Endothelial cell of umbilical vein (primary cell): Measurements from ENCODE around the gene NKX1-1. TPM values are rescaled to one million over a fixed set of nuclear protein-coding genes. Genes with fewer than 3 reads are reported as not detected.

Experiments
- BruUV-seq: library from RNA; stranded (reverse); fragments of 400-500 nt; replicated peaks from 2 replicates; lab custom pipeline; 2021; lab: Mats Ljungman, UMichigan
- CTCF ChIA-PET: fragments of 300-600, 350-600 bp; sonication (Branson Sonifier 250); formaldehyde crosslinking; loops from one replicate; lab custom pipeline; 2021; ENCODE audit warnings: antibody characterized with exemption, inconsistent platforms; lab: Charles Lee
- POLR2A ChIA-PET: fragments of 300-600, 350-600 bp; sonication (Branson Sonifier 250); formaldehyde crosslinking; loops from one replicate; lab custom pipeline; 2021; ENCODE audit warnings: antibody characterized with exemption, inconsistent platforms; lab: Charles Lee
- DNase-seq: peaks from one replicate; pipeline ENCODE4 v3.0.0-alpha.2; 2011; ENCODE audit warnings: low read depth, low spot score
- FAIRE-seq: peaks from 2 replicates; lab custom pipeline; 2011; peaks lifted over from hg19 to GRCh38; lab: Jason Lieb, UNC
- H2AFZ ChIP-seq: 2 replicates; pipeline ENCODE4 v1.6.0; 2012; ENCODE audit warnings: low read depth, low read length, control low read depth, inconsistent platforms
- H3K27ac ChIP-seq: 2 replicates; pipeline ENCODE4 v1.5.1; 2011; ENCODE audit warnings: low read depth, mild to moderate bottlenecking, control low read depth, low read length, moderate library complexity; ENCODE audit not compliant: insufficient read depth
- H3K27me3 ChIP-seq, 2 experiments: 2 replicates each; pipeline versions ENCODE4 v1.6.0 to v1.6.1; 2011; ENCODE audit warnings: low read length in 2 of 2, mixed read lengths in 1 of 2; ENCODE audit not compliant: control insufficient read depth in 2 of 2, insufficient read depth in 2 of 2
- H3K36me3 ChIP-seq, 2 experiments: 2 replicates in 1 of 2; 3 replicates in 1 of 2; pipeline ENCODE4 v1.5.1; 2011; ENCODE audit warnings: low read length in 2 of 2, mild to moderate bottlenecking in 1 of 2, moderate library complexity in 1 of 2; ENCODE audit not compliant: control insufficient read depth in 2 of 2, insufficient read depth in 2 of 2; ENCODE audit errors: extremely low read depth in 1 of 2
- H3K4me1 ChIP-seq: 3 replicates; pipeline ENCODE4 v1.5.1; 2011; ENCODE audit warnings: mild to moderate bottlenecking, low read length; ENCODE audit not compliant: control insufficient read depth, insufficient read depth; ENCODE audit errors: extremely low read depth
- H3K4me2 ChIP-seq: 2 replicates; pipeline ENCODE4 v1.6.1; 2011; ENCODE audit warnings: low read length, control low read depth, mixed read lengths; ENCODE audit not compliant: insufficient read depth
- H3K4me3 ChIP-seq, 3 experiments: fragments of 200-600 bp in 1 of 3; sonication (generic), shearing (Covaris generic) in 1 of 3; replicated peaks in 1 of 3; 2 replicates each; pipeline ENCODE4 v1.5.1; 2011 to 2016; ENCODE audit warnings: control low read depth in 3 of 3, low read length in 3 of 3, mild to moderate bottlenecking in 2 of 3, inconsistent platforms in 1 of 3, low read depth in 1 of 3, moderate library complexity in 1 of 3; ENCODE audit not compliant: insufficient read depth in 1 of 3
- H3K79me2 ChIP-seq: 2 replicates; pipeline ENCODE4 v1.6.0; 2012; ENCODE audit warnings: low read length, inconsistent platforms; ENCODE audit not compliant: control insufficient read depth, insufficient read depth
- H3K9ac ChIP-seq: replicated peaks from 2 replicates; pipeline ENCODE3; 2011; ENCODE audit warnings: low read length, control low read depth; ENCODE audit not compliant: insufficient read depth; ENCODE audit errors: extremely low read depth
- H3K9me1 ChIP-seq: replicated peaks from 3 replicates; pipeline ENCODE4 v1.6.0; 2011; ENCODE audit warnings: mild to moderate bottlenecking, low read length; ENCODE audit not compliant: control insufficient read depth, insufficient read depth; ENCODE audit errors: extremely low read depth
- H3K9me3 ChIP-seq: replicated peaks from 2 replicates; pipeline ENCODE4 v1.5.1; 2012; ENCODE audit warnings: low read length, inconsistent platforms; ENCODE audit not compliant: control insufficient read depth, insufficient read depth
- H4K20me1 ChIP-seq: replicated peaks from 2 replicates; pipeline ENCODE3; 2011; ENCODE audit warnings: mild to moderate bottlenecking, low read length; ENCODE audit not compliant: control insufficient read depth, insufficient read depth; ENCODE audit errors: extremely low read depth
- CTCF ChIP-seq, 2 donors: IDR thresholded peaks; 1 replicate in 1 of 2; 2 replicates in 1 of 2; pipeline ENCODE4 v1.5.1; 2011; ENCODE audit warnings: low read length in 2 of 2, mild to moderate bottlenecking in 2 of 2, moderate library complexity in 2 of 2, control low read depth in 1 of 2, inconsistent platforms in 1 of 2, low read depth in 1 of 2; ENCODE audit not compliant: insufficient read depth in 1 of 2; ENCODE audit errors: extremely low read depth in 1 of 2
- EZH2 ChIP-seq: IDR thresholded peaks from 2 replicates; pipeline ENCODE4 v1.6.1; 2012; ENCODE audit warnings: borderline replicate concordance, low read depth, mild to moderate bottlenecking, moderate library complexity, low read length, inconsistent platforms; ENCODE audit not compliant: severe bottlenecking
- FOS ChIP-seq: IDR thresholded peaks from 2 replicates; pipeline ENCODE4 v1.6.1; 2011; ENCODE audit warnings: mild to moderate bottlenecking, low read length, moderate library complexity, borderline replicate concordance; ENCODE audit not compliant: insufficient read depth
- GATA2 ChIP-seq: IDR thresholded peaks from 2 replicates; pipeline ENCODE4 v1.7.0; 2011; ENCODE audit warnings: low read depth, mild to moderate bottlenecking, moderate library complexity, mixed read lengths, low read length; ENCODE audit not compliant: insufficient read length, insufficient read depth
- JUN ChIP-seq: IDR thresholded peaks from 2 replicates; pipeline ENCODE4 v1.6.1; 2011; ENCODE audit warnings: borderline replicate concordance, low read depth; ENCODE audit not compliant: insufficient read length, insufficient read depth
- MYC ChIP-seq: IDR thresholded peaks from one replicate; pipeline ENCODE4 v1.6.1; 2011; ENCODE audit warnings: mild to moderate bottlenecking, low read depth, low read length
- POLR2A ChIP-seq: IDR thresholded peaks from 2 replicates; pipeline ENCODE4 v1.6.1; 2012; ENCODE audit warnings: low read depth, mild to moderate bottlenecking, control low read depth, low read length
- POLR2AphosphoS5 ChIP-seq: IDR thresholded peaks from 2 replicates; pipeline ENCODE4 v1.6.1; 2012; ENCODE audit warnings: low read depth, mild to moderate bottlenecking, control low read depth, low read length, moderate library complexity; ENCODE audit not compliant: insufficient read depth
- dilution Hi-C: fragments of 300-500 bp; cut with MboI; formaldehyde crosslinking; loops from one replicate; pipeline ENCODE4 v1.15.0; 2019; ENCODE audit warnings: low sequenced_read_pairs; ENCODE audit not compliant: extremely low pct_ligation_motif_present
- intact Hi-C: fragments of 100-400 bp; cut with micrococcal nuclease; formaldehyde crosslinking; loops from one replicate; pipeline ENCODE4 v1.10.0; 2022
- polyA plus RNA-seq, 4 experiments: library from polyadenylated mRNA; depleted of rRNA in 3 of 4; stranded (reverse) in 3 of 4; unstranded in 1 of 4; fragments of >200 nt; gene quantifications; 2 replicates each; pipeline versions ENCODE4 v1.2.1 to v1.2.3, GENCODE V29; 2011 to 2012; ENCODE audit warnings: missing spikeins in 1 of 4
- total RNA-seq: library from RNA; stranded (reverse); gene quantifications from 2 replicates; pipeline ENCODE4 v1.2.3, GENCODE V29; 2021
- TF ChIP-seq, protein P1 (sequence below): IDR thresholded peaks from 2 replicates; pipeline ENCODE4 v1.6.1; 2011; ENCODE audit not compliant: insufficient read depth, insufficient read length

Gene NKX1-1
- total and polyA plus RNA-seq, 2 donors (not counting 3 experiments of a cell fraction or from before 2014, with no cell fraction given), result not detected

DNA sequence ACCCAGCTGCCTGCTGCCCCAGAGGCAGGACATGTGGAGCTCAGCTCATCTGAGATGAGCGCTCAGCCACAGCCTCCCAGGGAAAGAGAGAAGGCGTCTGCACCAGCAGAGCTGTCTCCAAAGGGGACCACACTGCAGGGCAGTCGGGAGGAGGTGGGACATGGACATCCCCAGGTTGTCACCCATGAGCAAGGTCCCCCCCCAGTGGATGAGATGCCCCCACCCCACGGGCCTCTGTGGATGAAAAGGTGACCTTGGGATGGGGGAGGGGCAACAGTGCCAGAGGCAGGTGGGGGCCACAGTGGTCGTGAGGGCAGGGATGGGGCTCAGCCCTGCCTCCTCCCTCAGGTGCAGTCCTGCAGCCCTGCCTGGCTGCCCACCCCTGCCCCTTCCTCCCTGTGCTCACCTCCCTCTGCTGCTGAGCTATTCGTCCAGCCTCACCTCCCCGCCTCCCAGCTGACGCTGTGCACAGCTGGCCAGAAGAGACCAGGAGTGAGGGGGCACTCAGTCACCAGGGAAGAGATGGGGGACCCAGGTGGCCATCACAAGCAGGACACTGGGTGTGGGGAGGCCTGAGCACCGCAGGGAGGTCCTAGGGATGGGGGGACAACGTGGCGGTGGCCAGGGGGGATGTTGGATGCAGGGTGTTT lies 9.3 kb downstream of the NKX1-1 start:
- H3K9me1 ChIP-seq, result no peaks in the 10 kb centered on the region
- H3K9ac ChIP-seq, result no peak overlapping the region
- H3K4me2 ChIP-seq, result no peak overlapping the region
- peaks cover 7 to 9% of the 10 kb centered on the region in 2 experiments for H3K27me3 ChIP-seq
- intact Hi-C loops, result no loop called here
- no peak overlapping the region for H2AFZ ChIP-seq
- H3K27ac ChIP-seq, result no peak overlapping the region
- no peaks in the 10 kb centered on the region for H3K79me2 ChIP-seq
- POLR2A ChIA-PET, result no interaction called here
- no TSS peak for BruUV-seq
- FAIRE-seq, result no peak
- no peak for DNase-seq
- CTCF ChIA-PET, result no interaction called here
- no peaks in the 10 kb centered on the region for H4K20me1 ChIP-seq
- H3K9me3 ChIP-seq, result peaks cover 5% of the 10 kb centered on the region
- no peak for TF ChIP-seq POLR2AphosphoS5
- no peak for TF ChIP-seq GATA2
- no peak for TF ChIP-seq MYC
- no peaks in the 10 kb centered on the region for H3K36me3 ChIP-seq
- dilution Hi-C loops, result no loop called here
- no peak overlapping the region for H3K4me3 ChIP-seq
- H3K4me1 ChIP-seq, result no peaks in the 10 kb centered on the region

DNA sequence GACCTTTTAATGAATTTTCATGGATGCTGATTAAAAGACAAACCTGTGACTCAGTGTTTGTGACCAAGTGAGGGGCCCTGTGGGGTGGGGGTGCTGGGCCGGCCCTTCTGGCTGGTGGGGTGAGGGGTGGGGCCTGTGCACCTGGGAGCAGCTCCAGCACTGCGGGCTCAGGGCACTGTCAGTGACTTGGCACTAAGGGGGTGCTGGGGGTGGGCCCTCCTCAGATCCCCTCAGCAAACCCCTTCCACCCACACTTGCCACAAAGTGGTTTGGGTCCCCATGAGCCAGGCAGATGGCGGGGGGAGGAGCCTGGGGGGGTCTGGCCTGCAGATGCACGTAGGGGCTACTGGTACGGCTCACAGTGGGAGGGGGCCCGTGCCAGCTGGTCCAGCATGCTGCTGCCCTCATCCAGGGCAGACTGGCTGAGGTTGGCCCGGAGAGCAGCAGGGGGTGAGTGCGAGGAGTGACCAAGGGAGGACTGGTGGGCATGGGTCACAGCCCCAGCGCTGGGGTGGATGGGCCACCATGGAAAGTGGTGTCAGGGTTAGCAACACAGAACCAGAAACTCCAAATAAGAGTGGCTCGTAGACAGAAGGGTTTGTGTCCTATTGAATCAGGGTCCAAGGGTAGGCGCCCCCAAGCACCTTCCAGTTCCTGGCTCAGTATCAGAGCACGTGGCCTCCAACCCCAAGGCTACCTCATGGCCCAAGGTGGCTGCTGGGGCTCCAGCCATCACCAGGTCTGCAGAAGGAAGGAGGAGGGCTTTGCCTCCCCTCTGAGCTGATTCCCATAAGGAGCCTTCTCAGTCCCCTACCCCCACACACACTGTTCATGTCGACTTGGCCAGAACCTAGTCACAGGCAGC lies 10.1 kb downstream of the NKX1-1 start:
- Histone ChIP-seq H3K4me2 (no peak overlapping the region), H3K79me2 (no peaks in the 10 kb centered on the region), H3K9me3 (peaks cover 5% of the 10 kb centered on the region), H3K4me1 (no peaks in the 10 kb centered on the region), H3K4me3 (no peak overlapping the region), H3K36me3 (no peaks in the 10 kb centered on the region), H3K27me3 (peaks cover 0 to 3% of the 10 kb centered on the region in 2 experiments), H3K9ac (no peak overlapping the region), H4K20me1 (no peaks in the 10 kb centered on the region), H2AFZ (no peak overlapping the region), H3K9me1 (no peaks in the 10 kb centered on the region), H3K27ac (no peak overlapping the region)
- FAIRE-seq (no peak), DNase-seq (no peak)
- no TSS peak for BruUV-seq
- TF ChIP-seq FOS, result no peak
- TF ChIP-seq POLR2AphosphoS5, result no peak
- no peak for TF ChIP-seq MYC
- TF ChIP-seq GATA2, result no peak
- no peak for TF ChIP-seq EZH2
- TF ChIP-seq POLR2A, result no peak
- TF ChIP-seq CTCF (IDR thresholded peaks at IDR 0.05; ENCODE audit: extremely low read depth in 1 of 2, insufficient read depth in 1 of 2, low read depth in 1 of 2, low read length in 2 of 2), result no peak
- TF ChIP-seq, protein P1, sequence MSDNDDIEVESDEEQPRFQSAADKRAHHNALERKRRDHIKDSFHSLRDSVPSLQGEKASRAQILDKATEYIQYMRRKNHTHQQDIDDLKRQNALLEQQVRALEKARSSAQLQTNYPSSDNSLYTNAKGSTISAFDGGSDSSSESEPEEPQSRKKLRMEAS, result no peak
- no peak for TF ChIP-seq JUN
- POLR2A ChIA-PET, result no interaction called here
- CTCF ChIA-PET, result no interaction called here
- intact Hi-C loops, result no loop called here
- dilution Hi-C loops, result no loop called here
